HG02973 (cell line): ENCODE data around the gene SORCS2.

ENCODE experiments used
- ATAC-seq: cut with Tn5 transposase; IDR thresholded peaks from one replicate; pipeline ENCODE4 v1.9.1; 2021; ENCODE audit warnings: moderate library complexity; ENCODE audit not compliant: unreplicated experiment

Gene SORCS2

DNA sequence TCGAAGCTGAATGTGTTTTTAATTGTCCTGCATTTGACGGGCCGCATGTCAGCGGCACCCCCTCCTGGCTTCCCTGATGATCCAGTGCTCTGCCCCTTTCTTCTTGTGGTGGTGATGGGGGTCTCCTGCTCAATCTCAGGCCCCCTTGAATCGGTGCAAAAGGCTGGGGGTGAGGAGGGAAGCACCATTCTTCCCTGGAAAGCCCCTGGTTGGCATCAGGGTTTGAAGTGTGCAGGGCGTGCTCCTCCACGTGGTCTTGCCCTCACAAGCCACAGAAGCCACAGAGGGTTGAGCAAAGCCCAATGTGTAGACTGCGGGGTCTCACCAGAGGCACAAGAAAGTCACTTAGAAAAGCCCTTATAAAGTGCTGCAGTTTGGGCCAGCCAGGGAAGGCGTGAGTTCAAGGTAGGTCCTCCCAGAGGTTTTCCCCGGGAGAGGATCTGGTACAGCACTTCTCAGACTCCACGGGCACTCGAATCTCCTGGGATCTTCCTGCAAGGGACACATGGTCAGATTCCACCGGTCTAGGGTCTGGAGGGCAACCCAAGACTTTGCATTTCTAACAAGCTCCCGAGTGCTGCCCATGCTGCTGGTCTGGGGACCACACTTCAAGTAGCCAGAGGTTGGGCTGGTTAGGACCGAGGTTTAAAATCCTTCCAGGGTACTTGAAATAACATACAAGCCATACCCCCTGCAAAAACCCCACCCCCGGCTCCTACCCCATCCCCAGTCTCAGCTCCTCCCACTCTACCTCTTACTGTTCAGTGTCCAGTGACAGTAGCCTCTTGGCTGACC lies 207.3 kb downstream of the SORCS2 start:
- ATAC-seq = no peak

- no peak for ATAC-seq
These were observed 208.4 kb downstream of the SORCS2 start for GRCh38 chr4:7400671-7401298.

- ATAC-seq = no peak
These were observed 210.2 kb downstream of the SORCS2 start for GRCh38 chr4:7402526-7402925.

DNA sequence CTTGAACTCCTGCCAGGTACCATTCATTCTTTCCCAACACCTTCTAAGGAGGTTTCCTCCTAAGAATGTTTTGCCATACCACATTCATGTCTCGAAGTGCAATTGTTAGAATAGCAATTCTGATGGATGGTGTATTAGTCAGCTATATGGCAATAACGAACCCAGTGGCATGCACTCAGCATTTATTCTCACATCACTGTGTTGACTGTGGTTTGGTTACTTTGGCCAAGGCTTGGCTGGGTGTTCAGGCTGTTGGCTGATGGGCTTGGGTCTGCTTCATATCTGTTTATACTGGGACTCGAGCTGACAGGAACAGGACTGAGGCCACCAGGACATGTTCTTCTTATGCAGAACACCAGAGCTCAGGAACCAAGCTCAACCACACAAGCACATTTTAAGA lies 210.7 kb downstream of the SORCS2 start:
- no peak for ATAC-seq

DNA sequence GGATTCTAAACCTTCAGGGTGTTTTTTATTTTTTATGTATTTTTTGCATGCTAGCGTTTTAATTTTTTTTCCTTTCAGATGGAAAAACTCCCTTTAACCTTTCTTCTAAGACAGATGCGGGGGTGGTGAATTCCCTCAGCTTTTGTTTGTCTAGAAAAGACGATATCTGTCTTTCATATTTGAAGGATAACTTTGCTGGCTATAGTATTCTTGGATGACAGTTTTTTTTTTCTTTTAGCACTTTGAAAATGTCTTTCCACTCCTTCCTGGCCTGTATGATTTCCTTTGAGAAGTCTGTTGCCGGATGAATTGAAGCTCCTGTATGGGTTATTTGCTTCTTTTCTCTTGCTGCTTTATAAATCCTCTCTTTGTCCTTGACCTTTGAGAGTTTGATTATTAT lies 215.8 kb downstream of the SORCS2 start:
- ATAC-seq = no peak

GRCh38 chr4:7410446-7410845 lies 218.1 kb downstream of the SORCS2 start:
- no peak for ATAC-seq

- ATAC-seq = no peak
These were observed 219.2 kb downstream of the SORCS2 start for GRCh38 chr4:7411491-7411890.

DNA sequence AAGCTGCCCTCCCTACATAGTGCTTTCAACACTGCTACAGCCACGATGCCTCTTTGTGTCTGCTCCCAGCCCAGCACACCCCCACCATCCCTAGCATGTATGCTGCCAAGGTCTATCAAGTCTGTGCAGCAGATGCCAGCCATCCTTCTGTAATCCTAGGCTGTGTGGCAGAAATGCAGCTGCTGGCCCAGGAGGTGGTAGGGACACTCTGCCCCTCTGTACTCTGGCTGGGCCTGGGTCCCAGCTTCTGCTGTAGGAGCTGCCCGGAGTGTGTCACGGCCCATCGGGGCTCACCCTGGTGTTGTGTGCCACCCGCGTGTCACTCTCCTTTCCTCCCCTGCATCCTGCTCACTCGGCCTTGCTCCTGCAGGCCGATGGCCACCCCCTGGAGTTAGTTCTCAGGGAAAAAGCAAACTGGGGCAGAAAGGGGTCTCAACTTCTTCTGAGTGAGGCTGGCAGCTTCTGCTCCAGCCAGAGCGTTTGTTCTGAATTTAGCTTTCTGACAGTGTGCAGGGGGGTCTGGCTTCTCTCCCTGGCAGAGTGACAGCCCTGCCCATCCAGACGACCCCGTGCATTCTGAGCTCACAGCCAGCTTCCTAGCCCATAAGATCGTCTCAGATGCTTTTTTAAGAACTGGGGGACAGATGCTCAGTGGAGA lies 219.7 kb downstream of the SORCS2 start:
- ATAC-seq = no peak

GRCh38 chr4:7412554-7412912 lies 220.2 kb downstream of the SORCS2 start:
- no peak for ATAC-seq

DNA sequence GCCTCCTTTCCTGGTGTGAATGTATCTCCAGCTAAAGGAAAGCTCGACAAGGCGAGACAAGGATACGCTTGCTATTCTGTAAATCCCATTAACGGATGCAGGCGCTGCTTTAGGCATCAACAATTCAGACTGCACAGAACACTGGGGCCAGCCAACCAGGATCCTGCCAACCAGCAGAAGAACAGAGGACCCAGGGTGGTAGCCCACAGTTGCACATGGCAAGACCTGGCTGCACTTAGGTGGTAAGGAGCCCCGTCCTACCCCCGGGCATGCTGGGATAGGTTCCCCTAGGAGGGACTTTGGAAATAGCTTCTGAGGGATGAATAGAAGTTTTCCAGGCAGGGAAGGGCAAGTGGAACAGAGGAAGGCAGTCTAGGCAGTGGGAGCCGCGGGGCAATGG lies 221.7 kb downstream of the SORCS2 start:
- no peak for ATAC-seq

DNA sequence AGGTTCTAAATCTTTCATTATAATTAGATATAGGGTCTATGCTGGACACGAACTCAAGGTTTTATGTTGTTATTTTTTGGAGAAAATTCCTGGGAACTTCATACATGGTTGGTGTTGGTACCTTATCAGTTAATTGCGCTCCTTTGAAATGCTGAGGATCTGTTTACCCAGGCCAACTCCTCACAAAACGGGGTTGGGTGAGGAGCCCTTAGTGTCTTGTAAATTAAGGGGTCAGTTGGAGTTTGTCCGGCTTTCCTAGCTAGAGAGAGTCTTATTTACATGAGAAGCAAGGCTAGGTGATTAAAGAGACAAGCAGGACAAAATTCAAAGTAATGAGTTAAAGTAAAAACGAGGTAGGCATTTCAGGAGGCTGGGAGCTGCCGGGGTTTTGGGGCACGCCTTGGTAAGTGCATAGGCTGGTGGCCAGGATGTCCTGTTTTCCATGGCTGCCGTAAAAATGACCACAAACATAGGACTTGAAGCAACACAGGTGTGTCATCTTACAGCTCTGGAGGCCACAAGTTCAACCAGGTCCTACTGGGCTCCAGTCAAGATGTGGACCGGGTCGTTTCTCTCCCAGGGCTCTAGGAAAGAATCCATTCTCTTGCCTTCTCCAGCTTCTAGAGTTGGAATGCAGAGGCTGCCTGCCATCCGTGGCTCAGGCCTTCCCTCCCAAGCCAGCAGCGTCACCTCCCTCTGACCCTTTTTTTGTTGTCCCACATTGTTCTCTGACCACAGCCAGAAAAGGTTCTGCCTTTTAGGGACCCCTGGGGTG lies 222.6 kb downstream of the SORCS2 start:
- ATAC-seq = no peak

- no peak for ATAC-seq
These were observed 223.8 kb downstream of the SORCS2 start for GRCh38 chr4:7415927-7416686.

DNA sequence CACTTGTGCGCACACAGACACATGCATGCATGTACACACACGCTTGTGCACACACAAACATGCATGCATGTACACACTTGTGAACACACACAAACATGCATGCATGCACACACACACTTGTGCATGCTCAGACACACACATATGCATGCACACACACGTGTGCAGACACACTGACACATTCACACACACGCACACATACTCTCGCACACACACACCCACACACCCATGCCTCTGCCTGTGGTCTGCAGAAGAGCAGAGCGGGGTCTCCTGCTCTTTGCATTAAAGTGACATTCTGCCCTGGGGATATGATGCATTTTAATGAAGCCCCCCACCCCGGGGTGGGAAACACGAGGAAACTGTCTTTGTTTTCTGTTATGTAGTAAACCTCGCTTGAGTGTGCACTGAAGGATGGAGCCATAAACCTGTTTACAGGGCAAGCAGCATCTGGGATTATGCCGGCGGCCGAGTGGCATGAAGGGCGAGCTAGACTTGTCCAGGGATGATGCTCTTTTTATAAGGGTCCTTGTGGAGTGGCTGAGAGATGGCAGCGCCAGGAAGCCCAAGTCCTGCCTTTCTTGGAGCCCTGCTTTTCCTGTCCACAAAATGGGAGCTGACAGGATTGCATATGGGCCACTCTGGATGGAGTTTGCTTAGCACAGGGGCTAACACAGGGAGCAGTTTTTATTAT lies 224.6 kb downstream of the SORCS2 start:
- no peak for ATAC-seq

- no peak for ATAC-seq
These were observed 225.3 kb downstream of the SORCS2 start for GRCh38 chr4:7417639-7418038.

DNA sequence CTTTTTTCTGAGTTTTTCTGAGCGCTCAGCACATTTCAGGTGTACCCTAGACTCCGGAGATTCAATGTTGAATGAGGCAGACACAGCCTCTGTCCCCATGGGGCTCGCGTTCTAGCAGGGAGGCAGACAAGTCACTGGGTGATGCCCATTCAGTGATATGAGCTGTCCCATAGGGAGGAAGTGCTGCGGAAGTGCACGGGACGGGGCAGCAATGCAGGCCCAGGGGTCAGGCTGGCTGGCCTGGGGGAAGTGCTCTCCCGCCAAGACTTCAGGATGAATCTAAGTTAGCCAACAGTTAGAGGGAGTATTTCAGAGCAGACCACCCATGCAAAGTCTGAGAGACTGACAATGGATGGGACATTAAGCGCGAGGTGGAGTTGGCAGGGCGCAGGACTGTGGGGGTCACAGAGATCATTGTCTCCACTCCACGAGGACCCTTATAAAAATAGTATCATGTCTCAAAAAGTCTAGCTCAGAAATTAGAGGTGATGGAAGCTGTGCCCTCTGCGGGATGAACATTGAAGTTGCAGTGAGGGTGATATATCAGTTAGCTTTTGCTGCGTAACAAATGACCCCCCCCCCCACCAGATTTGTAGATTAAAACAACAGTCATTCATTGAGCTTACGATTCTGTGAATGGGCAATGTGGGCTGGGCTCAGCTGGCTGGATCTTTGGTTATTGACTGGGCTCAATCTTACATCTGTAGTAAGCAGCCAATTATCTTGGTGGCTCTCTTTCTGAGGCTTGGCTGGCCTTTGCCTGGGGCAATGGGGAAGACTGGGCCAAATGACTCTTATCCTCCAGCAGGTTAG lies 226.0 kb downstream of the SORCS2 start:
- no peak for ATAC-seq

GRCh38 chr4:7419961-7420660 lies 227.8 kb downstream of the SORCS2 start:
- ATAC-seq = no peak

- ATAC-seq = no peak
These were observed 228.3 kb downstream of the SORCS2 start for GRCh38 chr4:7420661-7421040.

GRCh38 chr4:7421356-7422150 lies 229.2 kb downstream of the SORCS2 start:
- ATAC-seq = no peak
